ENCODE data around the gene PEX26.

PEX26 gene

GRCh38 chr22:18144105-18144504 is 66.3 kb downstream of the PEX26 start:
- Histone ChIP-seq H3K36me3 (ENCODE audit: insufficient read depth, low read length) (no peaks in the 10 kb centered on the region), H3K9me2 (replicated peaks; ENCODE audit: low read depth, low read length) (no peaks in the 10 kb centered on the region), H3K4me1 (ENCODE audit: insufficient read depth, low read length, poor library complexity, severe bottlenecking) (peaks cover under 1% of the 10 kb centered on the region), H2AFZ (ENCODE audit: low read length) (no peak overlapping the region), H3K9me3 (ENCODE audit: insufficient read depth, low read depth, low read length) (no peaks in the 10 kb centered on the region), H3K27me3 (ENCODE audit: insufficient read depth, low read length, poor library complexity, severe bottlenecking) (no peaks in the 10 kb centered on the region), H4K20me1 (ENCODE audit: insufficient read depth, low read length, poor library complexity, severe bottlenecking) (no peaks in the 10 kb centered on the region), H3K4me3 (ENCODE audit: low read length, poor library complexity, severe bottlenecking) (no peak overlapping the region), H3F3A (ENCODE audit: low read depth) (no peaks in the 10 kb centered on the region), H3K9ac (ENCODE audit: low read depth, low read length, poor library complexity, severe bottlenecking) (no peak overlapping the region), H3K4me2 (ENCODE audit: low read depth, low read length, poor library complexity, severe bottlenecking) (no peak overlapping the region), H3K79me2 (ENCODE audit: insufficient read depth, low read length) (no peaks in the 10 kb centered on the region)
- no peak for TF ChIP-seq EZH2phosphoT487 (IDR thresholded peaks at IDR 0.05; ENCODE audit: borderline replicate concordance)
- no peak for TF ChIP-seq CTCF (conservative IDR thresholded peaks at IDR 0.05; ENCODE audit: low read length)

- H4K20me1 ChIP-seq (ENCODE audit: insufficient read depth, low read length, poor library complexity, severe bottlenecking): no peaks in the 10 kb centered on the region
- no peak overlapping the region for H3K4me2 ChIP-seq (ENCODE audit: low read depth, low read length, poor library complexity, severe bottlenecking)
- peaks cover 9% of the 10 kb centered on the region for H3K79me2 ChIP-seq (ENCODE audit: insufficient read depth, low read length)
- H3K4me3 ChIP-seq (ENCODE audit: low read length, poor library complexity, severe bottlenecking): no peak overlapping the region
- H3K4me1 ChIP-seq (ENCODE audit: insufficient read depth, low read length, poor library complexity, severe bottlenecking): peaks cover 11% of the 10 kb centered on the region
- no peaks in the 10 kb centered on the region for H3K27me3 ChIP-seq (ENCODE audit: insufficient read depth, low read length, poor library complexity, severe bottlenecking)
- no peaks in the 10 kb centered on the region for H3K9me2 ChIP-seq (replicated peaks; ENCODE audit: low read depth, low read length)
- no peak overlapping the region for H3K9ac ChIP-seq (ENCODE audit: low read depth, low read length, poor library complexity, severe bottlenecking)
- H3F3A ChIP-seq (ENCODE audit: low read depth): no peaks in the 10 kb centered on the region
- no peaks in the 10 kb centered on the region for H3K9me3 ChIP-seq (ENCODE audit: insufficient read depth, low read depth, low read length)
- TF ChIP-seq CTCF (conservative IDR thresholded peaks at IDR 0.05; ENCODE audit: low read length): no peak
- TF ChIP-seq EZH2phosphoT487 (IDR thresholded peaks at IDR 0.05; ENCODE audit: borderline replicate concordance): no peak
- H2AFZ ChIP-seq (ENCODE audit: low read length): no peak overlapping the region
- H3K36me3 ChIP-seq (ENCODE audit: insufficient read depth, low read length): no peaks in the 10 kb centered on the region
These were observed 68.0 kb downstream of the PEX26 start for GRCh38 chr22:18145676-18146388.

- Histone ChIP-seq H3K4me1 (ENCODE audit: insufficient read depth, low read length, poor library complexity, severe bottlenecking) (peaks cover 16% of the 10 kb centered on the region), H3K9me2 (replicated peaks; ENCODE audit: low read depth, low read length) (no peaks in the 10 kb centered on the region), H2AFZ (ENCODE audit: low read length) (no peak overlapping the region), H3K4me3 (ENCODE audit: low read length, poor library complexity, severe bottlenecking) (no peak overlapping the region), H3K4me2 (ENCODE audit: low read depth, low read length, poor library complexity, severe bottlenecking) (no peak overlapping the region), H4K20me1 (ENCODE audit: insufficient read depth, low read length, poor library complexity, severe bottlenecking) (no peaks in the 10 kb centered on the region), H3K9me3 (ENCODE audit: insufficient read depth, low read depth, low read length) (no peaks in the 10 kb centered on the region), H3F3A (ENCODE audit: low read depth) (no peaks in the 10 kb centered on the region), H3K27me3 (ENCODE audit: insufficient read depth, low read length, poor library complexity, severe bottlenecking) (no peaks in the 10 kb centered on the region), H3K9ac (ENCODE audit: low read depth, low read length, poor library complexity, severe bottlenecking) (no peak overlapping the region), H3K79me2 (ENCODE audit: insufficient read depth, low read length) (peaks cover 15% of the 10 kb centered on the region), H3K36me3 (ENCODE audit: insufficient read depth, low read length) (no peaks in the 10 kb centered on the region)
- TF ChIP-seq EZH2phosphoT487 (IDR thresholded peaks at IDR 0.05; ENCODE audit: borderline replicate concordance) (no peak), CTCF (conservative IDR thresholded peaks at IDR 0.05; ENCODE audit: low read length) (no peak)
These were observed 68.6 kb downstream of the PEX26 start for GRCh38 chr22:18146389-18146753.
